Liver (tissue), 3 donors: ENCODE measurements around the gene PPP1R3G.

Experiments
- CTCF ChIP-seq: fragments of 150-350 bp; IDR thresholded peaks from 2 replicates; pipeline ENCODE4 v1.5.1; 2017; ENCODE audit warnings: improper control_type of control experiment, low read depth, low read length; ENCODE audit not compliant: missing input control
- GABPA ChIP-seq, 2 donors: IDR thresholded peaks in 1 of 2; conservative IDR thresholded peaks in 1 of 2; 2 replicates each; pipeline ENCODE4 v1.6.1; 2016; ENCODE audit warnings: antibody characterized with exemption in 2 of 2, mild to moderate bottlenecking in 1 of 2, moderate library complexity in 1 of 2
- HNF4G ChIP-seq: IDR thresholded peaks from 2 replicates; pipeline ENCODE4 v1.6.1; 2016; ENCODE audit warnings: antibody characterized with exemption
- MAX ChIP-seq: IDR thresholded peaks from 2 replicates; pipeline ENCODE4 v1.6.1; 2016; ENCODE audit warnings: antibody characterized with exemption
- REST ChIP-seq: IDR thresholded peaks from 2 replicates; pipeline ENCODE4 v1.6.1; 2016; ENCODE audit warnings: antibody characterized with exemption, mild to moderate bottlenecking
- SP1 ChIP-seq: IDR thresholded peaks from 2 replicates; pipeline ENCODE4 v1.6.1; 2018; ENCODE audit warnings: antibody characterized with exemption, mild to moderate bottlenecking
- TAF1 ChIP-seq: conservative IDR thresholded peaks from 2 replicates; pipeline ENCODE4 v1.6.1; 2016; ENCODE audit warnings: antibody characterized with exemption, mild to moderate bottlenecking
- donor health status: healthy.
- donor health status: healthy.

GRCh38 chr6:5079692-5080091, 5.4 kb upstream of the PPP1R3G start:
- TF ChIP-seq CTCF = no peak
- no peak for TF ChIP-seq GABPA (IDR thresholded peaks at IDR 0.05 in 1 of 2, conservative IDR thresholded peaks at IDR 0.05 in 1 of 2)
- no peak for TF ChIP-seq REST
- no peak for TF ChIP-seq TAF1
- no peak for TF ChIP-seq HNF4G
- no peak for TF ChIP-seq SP1
- no peak for TF ChIP-seq MAX
